NCI-H524 treated with DMSO at 0.1 percent for 48 hours (cell line): Measurements from ENCODE around the gene CEMIP2.
"Not testable (repeated sequence)": the region's sequence is repeated elsewhere in the genome, so short reads cannot be mapped to it uniquely, and the experiment has no call there.

Experiments
- DNase-seq: peaks from one replicate; lab custom pipeline; 2025; lab: John Stamatoyannopoulos, UW

The CEMIP2 gene, protein sequence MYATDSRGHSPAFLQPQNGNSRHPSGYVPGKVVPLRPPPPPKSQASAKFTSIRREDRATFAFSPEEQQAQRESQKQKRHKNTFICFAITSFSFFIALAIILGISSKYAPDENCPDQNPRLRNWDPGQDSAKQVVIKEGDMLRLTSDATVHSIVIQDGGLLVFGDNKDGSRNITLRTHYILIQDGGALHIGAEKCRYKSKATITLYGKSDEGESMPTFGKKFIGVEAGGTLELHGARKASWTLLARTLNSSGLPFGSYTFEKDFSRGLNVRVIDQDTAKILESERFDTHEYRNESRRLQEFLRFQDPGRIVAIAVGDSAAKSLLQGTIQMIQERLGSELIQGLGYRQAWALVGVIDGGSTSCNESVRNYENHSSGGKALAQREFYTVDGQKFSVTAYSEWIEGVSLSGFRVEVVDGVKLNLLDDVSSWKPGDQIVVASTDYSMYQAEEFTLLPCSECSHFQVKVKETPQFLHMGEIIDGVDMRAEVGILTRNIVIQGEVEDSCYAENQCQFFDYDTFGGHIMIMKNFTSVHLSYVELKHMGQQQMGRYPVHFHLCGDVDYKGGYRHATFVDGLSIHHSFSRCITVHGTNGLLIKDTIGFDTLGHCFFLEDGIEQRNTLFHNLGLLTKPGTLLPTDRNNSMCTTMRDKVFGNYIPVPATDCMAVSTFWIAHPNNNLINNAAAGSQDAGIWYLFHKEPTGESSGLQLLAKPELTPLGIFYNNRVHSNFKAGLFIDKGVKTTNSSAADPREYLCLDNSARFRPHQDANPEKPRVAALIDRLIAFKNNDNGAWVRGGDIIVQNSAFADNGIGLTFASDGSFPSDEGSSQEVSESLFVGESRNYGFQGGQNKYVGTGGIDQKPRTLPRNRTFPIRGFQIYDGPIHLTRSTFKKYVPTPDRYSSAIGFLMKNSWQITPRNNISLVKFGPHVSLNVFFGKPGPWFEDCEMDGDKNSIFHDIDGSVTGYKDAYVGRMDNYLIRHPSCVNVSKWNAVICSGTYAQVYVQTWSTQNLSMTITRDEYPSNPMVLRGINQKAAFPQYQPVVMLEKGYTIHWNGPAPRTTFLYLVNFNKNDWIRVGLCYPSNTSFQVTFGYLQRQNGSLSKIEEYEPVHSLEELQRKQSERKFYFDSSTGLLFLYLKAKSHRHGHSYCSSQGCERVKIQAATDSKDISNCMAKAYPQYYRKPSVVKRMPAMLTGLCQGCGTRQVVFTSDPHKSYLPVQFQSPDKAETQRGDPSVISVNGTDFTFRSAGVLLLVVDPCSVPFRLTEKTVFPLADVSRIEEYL (N-terminal part only)

DNA sequence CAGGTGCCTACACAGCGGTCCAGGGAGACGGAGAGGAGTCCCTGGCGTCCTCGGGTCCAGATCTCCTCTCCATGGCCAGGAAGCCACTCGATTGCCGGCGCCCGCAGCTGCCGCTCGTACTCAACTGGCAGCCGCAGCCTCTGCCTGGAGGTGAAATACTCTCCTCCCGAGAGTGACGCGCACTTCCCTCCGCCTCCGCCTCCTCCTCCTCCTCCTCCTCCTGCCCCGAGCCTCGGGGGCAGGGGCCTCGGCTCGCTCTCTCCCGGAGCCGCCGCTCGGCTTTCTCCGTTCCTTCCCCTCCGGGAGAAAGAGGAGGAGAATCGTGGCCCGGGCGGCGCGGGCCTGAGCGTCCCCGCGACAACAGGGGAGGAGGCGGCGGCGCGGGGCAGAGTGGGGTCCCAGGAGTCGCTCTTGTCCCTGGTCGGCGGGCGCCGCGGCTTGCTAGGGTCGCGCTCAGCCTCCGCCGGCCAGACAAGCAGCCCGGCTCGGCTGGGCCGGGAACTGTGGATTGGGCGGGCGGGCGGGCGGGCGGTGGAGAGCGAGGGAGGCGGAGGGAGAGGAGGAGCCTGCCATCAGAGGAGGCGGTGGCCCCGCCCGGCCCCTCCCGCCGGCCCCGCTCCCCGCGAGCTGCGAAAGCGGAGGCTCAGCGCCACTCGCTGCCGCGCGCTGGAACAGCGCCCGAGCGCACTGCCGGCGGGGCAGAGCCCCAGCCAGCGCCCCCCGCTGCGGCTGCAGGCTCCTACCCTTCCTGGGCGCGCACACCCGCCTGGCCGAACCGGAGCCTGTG lies at the start of gene CEMIP2:
Gene CEMIP2 (minus strand): TSS at position 126 of the 787 bp plus-strand sequence. CDS start 18,140 bp downstream, outside the sequence.
- DNase-seq, result no peak

DNA sequence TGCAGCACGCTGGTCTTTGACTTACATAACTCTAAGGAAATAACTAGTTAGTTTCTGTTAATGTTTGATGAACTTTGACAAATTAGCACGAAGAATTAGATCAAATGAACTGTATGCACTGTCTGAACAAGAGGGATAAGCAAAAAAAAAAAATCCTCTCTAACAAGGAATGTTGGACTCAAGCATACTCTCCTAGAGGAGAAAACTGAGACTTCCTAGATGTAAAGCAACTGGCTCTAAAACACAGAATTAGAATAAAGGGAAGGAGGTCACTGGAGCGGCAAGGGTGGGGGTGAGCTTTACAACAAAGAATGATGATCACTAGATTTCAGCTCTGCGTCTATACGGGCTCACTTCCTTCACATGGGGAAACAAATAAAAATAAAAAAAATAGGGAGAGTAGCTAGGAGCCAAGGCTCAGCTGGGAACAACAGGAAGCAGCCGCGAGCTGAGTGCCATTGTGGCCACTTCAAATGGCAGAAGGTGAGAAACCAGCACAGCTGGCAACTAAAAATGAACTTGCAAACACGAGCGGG lies 48.7 kb upstream of the CEMIP2 start:
- DNase-seq, result no peak

DNA sequence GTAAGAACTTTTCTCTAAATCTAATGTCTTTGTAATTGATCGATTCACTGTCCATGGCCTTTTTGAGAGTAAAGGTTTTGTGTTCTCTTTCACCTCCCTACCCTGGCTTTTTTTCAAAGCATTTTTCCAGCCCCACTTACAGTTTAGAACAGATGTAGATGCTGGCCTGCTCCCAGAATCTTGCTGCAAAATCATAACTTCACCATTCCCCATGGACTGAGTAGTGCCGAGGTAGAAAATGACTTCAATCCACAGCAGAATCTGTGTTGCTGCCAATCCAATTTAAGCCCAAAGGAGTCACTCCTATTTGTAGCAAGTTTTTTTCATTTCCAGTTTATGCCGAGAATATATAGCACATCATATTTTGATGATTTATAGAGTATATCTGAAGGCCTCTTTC lies 46.5 kb upstream of the CEMIP2 start:
- no peak for DNase-seq

DNA sequence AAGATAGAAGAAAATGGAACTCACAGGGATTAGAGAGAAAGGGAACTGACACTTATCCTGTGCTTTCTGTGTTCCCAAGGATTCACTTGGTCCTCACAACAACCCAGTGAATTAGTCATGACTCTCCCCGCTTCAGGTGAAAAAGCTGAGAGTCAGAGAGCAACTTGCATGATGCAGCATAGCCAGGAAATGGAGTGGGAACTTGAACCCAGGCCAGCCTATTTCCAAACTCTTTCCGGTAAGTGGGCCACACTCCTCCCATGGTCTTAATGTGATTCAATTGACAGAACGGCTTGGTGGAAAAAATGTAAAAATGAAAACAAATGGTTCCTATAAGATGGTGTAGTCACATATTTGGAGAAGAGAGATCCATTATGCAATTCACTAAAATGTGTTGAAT lies 45.9 kb upstream of the CEMIP2 start:
- DNase-seq, result no peak

DNA sequence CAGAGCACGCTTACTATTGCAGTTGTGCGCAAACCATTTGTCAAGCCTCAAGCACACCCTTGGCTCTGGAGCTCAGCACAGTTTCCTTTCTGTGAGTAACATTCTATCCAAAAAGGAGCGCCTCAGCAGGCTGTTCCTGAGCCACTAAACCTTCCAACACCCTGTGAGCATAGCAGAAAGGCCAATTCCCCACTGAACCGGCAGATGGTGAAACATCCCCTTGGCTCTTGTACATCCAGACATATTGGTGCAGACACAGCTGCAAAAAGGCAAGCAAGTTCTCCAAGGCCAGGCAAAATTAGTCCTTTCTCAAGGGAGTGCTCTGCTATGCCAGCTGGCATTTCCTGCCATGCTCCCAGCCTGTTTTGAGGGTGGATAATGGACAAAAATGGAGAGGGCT lies 44.1 kb upstream of the CEMIP2 start:
- peak; percentile 51 for DNase-seq

DNA sequence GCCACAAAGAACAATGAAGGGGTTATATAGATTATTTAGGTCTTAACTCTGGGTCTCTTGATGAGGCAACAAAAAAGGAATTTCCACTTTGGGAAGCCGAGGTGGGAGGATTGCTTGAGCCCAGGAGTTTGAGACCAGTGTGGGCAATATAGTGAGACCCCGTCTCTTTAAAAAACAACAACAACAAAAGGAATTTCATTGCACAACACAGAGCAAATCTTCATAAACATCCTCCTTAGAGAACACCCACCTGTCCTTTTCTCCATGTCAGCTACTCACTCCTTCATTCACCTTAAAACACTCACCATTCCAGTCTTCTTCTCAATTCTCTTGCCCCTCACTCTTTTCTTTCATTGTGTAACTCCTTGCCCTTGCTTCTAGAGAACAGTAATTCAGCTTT lies 39.8 kb upstream of the CEMIP2 start:
- DNase-seq, result no peak

DNA sequence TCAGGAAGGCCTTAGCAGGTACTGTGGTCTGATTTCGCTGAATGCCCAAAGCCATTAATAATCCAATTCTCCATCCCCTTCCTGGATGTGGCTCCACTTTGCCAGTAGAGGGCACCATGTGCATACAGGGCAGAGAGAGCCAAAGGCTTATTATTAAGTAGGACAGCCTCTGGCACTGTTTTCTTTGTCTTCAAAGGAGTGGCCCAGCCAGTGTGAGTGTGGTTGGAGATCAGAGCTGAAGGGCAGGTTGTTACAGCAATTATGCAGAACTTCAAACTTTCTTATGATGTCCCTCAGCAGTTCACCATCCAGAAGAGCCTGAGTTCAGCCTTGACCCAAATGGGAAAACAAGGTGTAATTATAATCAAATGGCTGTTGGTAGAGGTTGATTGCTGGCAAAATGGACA lies 38.6 kb upstream of the CEMIP2 start:
- DNase-seq, result no peak

DNA sequence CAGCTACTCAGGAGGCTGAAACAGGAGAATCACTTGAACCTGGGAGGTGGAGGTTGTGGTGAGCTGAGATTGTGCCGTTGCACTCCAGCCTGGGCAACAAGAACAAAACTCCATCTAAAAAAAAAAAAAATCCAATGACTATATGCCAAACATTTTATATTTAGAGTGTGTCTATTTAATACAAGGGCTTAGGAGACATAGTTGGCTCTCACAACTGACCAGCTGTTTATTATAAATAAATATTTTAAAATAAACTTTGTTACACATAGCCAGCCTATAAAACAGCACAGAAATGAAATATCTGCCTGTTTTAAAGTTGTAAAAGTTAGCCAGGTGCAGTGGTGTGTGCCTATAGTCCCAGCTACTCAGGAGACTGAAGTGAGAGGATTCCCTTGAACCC lies 36.8 kb upstream of the CEMIP2 start:
- DNase-seq, result not testable (repeated sequence)

DNA sequence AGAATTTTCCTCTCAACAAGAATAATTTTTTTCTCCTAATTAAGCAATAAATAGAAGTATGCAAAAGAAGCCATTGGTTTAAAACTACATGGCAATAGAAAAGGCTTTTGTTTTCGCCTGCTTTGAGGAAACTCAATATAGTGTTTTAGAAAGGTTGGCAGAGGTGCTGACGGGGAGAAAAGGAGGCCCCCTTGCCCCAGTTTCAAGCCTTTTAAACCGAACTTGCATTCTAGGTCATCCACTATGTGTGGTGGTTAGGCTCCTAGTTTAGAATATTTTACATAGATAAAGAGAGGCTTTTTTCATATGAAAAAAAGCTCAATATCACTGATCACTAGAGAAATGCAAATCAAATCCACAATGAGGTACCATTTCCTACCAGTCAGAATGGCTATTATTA lies 33.5 kb upstream of the CEMIP2 start:
- DNase-seq, result no peak

DNA sequence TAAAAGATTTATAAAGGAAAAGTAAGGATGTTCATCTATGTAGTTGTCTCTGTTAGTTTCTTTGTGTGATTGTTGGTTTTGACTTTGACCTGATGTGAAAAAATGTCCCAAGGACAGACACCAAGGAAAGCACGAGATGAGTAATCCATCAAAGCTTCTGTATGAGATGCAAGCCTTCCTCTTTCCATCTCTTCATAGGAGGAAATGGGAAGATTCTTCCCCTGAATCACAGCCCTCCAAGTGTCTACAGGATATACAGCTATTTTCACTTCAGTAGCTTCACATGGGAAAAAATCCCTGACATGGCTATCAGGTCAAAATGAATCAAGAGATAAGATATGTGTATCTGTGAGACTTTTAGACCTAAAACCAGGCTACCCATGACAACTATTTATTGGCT lies 29.0 kb upstream of the CEMIP2 start:
- no peak for DNase-seq

DNA sequence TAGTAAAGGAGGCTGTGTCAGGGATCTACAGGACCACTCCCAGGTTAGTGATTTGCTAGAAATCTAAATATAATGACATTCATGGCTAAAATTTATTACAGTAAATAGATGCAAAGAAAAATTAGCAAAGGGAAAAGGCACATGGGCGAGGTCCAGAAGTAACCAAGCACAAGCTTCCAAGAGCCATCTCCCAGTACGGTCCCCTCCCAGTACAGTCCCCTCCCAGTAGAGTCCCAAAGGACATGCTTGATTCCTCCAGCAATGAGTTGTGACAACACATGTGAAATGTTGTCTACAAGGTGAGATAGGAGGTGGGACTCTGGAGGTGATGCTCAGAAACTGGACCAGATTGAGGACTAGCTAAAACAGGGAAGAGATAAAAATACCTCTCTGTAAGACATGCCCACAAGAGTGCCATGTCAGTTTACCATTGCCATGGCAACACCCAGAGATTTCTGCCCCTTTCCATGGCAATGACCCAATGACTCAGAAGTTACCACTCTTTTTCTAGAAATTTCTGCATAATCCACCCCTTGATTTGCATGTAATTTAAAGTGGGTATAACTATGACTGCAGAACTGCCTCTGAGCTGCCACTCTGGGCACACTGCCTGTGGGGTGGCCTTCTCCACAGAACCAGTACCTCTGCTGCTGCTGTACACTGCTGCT lies 27.9 kb upstream of the CEMIP2 start:
- no peak for DNase-seq

DNA sequence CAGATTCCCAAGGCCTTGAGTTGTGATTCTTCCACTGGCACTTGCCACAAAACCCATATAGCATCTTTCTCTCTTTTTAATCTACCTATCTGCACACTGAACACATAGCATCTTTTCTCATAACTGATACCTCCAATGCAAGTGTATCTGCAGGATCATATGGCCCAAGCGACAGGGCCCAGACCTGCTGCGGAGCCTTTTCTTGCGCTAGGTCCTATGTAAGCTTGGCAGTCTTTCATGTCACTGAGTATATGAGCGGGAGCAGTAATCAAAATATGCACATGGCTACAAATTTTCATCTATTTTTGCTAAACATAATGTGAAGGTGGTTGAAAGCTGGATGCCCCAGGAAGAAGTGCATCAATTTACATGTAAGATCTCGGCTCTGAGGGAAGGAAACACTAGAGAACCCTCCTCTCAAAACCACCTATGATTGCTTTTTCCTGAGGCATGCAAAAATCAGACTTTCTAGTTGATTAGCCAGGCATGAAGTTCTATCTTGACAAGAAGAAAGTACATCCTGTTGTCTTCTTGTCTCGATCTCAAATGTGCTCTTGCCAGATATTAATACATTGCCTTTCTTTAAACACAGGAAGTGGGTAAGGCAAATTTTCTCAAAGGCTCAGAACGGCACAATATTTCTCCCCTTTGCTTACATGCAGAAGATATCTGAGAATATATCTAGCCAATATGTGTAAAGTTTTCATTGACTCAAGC lies 26.9 kb upstream of the CEMIP2 start:
- no peak for DNase-seq

DNA sequence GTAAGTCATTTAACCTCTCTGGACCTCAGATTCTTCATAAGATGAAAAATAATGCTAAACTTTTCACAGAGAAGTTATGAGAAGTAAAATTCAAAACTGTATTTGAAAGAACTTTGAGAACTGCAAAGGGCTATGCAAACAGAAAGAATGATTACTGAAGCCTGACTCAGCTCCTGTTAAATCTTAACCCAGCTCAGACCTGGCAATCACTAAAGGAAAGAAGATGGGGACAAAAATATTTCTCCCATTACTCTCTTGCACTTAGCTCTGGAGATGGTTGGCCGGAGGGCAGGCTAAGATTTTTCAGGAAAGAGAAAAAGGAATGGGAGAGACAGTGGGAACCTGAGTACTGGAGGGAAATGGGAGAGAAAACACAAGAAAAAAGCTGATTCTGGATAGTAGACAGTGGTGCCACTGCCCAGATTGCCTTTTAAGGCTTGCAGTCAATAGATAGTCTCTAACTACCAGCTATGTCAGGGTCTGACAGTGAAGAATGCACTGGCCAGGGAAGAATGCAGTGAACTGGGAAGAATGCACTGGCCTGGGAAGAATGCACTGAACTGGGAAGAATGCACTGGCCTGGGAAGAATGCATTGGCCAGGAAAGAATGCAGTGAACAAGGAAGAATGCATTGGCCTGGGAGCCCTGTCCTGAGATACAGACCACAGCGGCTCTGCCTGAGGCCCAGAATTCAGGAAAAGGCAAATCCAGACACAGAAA lies 25.2 kb upstream of the CEMIP2 start:
- no peak for DNase-seq

DNA sequence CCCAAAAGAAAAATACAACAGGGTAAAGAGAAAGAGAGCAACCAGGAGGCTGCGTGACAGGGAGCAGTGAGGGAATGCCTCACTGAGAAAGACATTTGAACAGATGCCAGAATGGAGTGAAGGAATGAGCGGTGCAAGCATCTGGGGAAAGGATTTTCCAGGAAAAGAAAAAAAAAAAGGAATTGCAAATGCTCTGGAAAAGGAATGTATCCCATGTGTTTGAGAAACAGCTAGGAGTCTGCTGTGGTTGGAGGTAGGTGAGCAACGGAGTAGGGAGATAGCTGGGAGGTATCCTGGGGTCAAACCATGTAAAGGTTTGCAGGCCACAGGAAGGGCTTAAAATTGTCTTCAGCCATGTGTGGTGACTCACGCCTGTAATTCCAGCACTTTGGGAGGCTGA lies 23.6 kb upstream of the CEMIP2 start:
- DNase-seq, result no peak

DNA sequence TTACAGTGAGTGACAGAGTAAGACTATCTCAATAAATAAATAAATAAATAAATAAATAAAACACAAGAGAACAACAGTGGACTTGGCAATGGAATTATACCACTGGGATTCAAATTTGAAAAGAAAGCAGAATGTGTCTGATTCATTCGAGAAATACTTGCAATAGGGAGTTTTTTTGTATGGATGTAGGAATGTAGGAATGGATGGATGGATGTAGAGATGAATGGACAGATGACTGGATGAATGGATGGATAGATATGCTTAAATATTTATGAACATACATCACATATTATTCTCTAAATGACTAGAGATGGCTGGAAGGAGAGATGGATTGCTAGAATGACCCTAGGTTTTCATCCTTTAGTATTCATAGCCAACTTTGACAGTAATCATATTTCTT lies 22.0 kb upstream of the CEMIP2 start:
- DNase-seq, result no peak

DNA sequence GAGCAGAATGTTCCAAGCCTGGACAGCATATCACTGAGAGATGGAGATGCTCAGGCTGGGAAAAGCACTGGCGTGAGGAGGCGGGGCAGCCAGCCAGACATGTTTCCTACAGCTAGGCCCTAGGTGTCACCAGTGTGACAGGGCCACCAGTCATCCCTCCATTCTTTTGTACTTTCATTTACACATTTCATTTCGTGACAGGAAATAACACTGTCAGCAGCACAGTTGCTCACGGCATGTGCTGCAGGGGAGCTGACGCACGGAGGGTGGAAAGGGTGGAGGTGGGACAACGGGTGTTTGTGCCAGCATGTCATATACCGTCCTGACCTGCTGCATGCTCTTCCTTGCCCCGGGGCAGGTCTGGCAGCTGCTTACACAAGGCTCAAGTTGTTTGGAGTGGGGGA lies 14.8 kb upstream of the CEMIP2 start:
- no peak for DNase-seq

DNA sequence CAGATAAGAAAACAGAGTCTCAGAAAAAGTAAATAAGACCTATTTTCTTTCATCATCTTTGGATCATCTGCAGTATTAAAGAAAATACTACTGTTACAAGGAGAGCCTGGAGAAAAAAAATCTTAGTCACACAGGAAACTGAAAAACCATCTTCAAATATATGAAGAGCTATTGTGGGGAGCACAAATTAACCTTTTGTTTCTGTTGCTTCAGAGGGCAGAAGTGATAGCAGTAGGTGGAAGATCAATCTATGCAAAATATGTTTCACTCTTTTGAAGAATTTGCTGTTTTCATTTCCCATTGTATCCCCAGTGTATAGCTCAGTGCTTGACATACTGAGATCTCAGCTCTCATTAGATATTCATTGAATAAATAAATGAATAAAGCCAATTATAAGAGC lies 13.1 kb upstream of the CEMIP2 start:
- no peak for DNase-seq

DNA sequence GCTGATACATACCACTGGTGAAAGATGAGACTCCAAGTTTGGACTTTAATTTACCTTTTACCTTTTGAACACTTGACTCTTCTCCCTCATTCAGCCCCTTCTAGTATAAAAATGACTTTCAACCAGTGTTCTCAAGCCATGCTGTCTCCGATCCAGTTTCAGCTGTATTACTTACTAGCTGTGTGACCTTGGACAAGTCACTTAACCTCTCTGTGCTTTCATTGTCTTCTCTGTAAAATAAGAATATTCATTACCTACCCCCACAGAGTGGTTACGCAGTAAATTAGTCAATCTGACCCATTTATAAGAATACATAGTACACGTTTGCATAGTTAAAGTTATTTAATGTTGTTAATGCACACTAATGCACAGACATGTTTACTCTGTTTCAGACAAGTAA lies 12.6 kb upstream of the CEMIP2 start:
- DNase-seq, result no peak

DNA sequence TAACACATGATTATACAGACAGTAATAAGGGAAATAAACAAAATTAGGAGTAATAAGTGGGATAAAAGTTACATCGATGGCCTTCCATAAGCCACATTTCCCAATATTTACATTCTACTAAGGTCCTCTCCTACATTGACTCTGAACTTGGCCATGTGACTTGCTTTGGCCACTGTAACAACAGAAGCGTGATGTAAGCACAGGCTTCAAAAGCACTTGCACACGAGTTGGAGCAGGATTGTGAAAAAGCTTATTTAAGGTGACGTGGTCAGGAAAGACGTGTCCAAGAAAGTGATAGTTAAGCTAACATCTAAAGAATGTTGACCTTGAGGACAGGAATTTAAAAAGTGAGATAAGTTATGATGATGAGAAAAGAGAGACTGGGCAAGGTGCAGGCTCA lies 9.8 kb upstream of the CEMIP2 start:
- no peak for DNase-seq
